HCT116 (cell line): Measurements from ENCODE around the gene CISD1.

Experiments
- CTCF ChIP-seq, 3 experiments: fragments of 200-600 bp in 1 of 3; sonication (generic) in 1 of 3; IDR thresholded peaks in 2 of 3; conservative IDR thresholded peaks in 1 of 3; 2 replicates each; pipeline ENCODE4 v1.5.1; 2012 to 2017; ENCODE audit warnings: low read depth in 2 of 3, low read length in 2 of 3, antibody characterized with exemption in 1 of 3, borderline replicate concordance in 1 of 3, control low read depth in 1 of 3, mild to moderate bottlenecking in 1 of 3, mixed read lengths in 1 of 3, mixed run types in 1 of 3, moderate library complexity in 1 of 3; ENCODE audit not compliant: insufficient read depth in 1 of 3
- EZH2 ChIP-seq: fragments of 200-600 bp; sonication (generic); IDR thresholded peaks from 2 replicates; pipeline ENCODE4 v1.6.1; 2017; ENCODE audit warnings: antibody characterized with exemption, mixed run types

DNA sequence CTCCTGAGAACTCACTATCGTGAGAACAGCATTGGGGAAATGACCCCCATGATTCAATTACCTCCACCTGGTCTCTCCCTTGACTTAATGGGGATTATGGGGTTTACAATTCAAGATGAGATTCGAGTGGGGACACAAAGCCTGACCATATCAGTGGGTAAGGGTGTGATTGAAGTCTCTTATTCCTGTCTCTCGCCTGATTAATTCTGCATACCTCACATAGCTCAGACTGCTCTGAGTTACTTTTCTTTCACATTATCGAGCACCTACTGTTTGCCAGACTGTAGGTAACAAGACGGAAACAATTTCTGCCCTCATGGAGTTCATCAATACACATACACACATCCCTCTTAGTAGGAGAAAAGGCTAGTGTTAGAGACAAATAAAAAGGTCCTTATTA lies 25.0 kb downstream of the CISD1 start:
- TF ChIP-seq EZH2 (no peak), CTCF (IDR thresholded peaks at IDR 0.05 in 2 of 3, conservative IDR thresholded peaks at IDR 0.05 in 1 of 3; ENCODE audit: borderline replicate concordance in 1 of 3, insufficient read depth in 1 of 3, low read depth in 2 of 3, low read length in 2 of 3) (no peak)
